Stimulated activated CD4-positive, alpha-beta T cell treated with anti-CD3 and anti-CD28 coated beads, Interleukin-15, amount 100 ng/mL, for 1 hour (primary cell): ENCODE results near the gene HERC2.
"Not testable (repeated sequence)": the region's sequence is repeated elsewhere in the genome, so short reads cannot be mapped to it uniquely, and the experiment has no call there.

Source experiments
- DNase-seq, 2 donors: peaks; one replicate each; pipeline ENCODE4 v3.0.0-alpha.2; 2020; ENCODE audit warnings: low read depth in 1 of 2, low spot score in 1 of 2

HERC2 gene, protein sequence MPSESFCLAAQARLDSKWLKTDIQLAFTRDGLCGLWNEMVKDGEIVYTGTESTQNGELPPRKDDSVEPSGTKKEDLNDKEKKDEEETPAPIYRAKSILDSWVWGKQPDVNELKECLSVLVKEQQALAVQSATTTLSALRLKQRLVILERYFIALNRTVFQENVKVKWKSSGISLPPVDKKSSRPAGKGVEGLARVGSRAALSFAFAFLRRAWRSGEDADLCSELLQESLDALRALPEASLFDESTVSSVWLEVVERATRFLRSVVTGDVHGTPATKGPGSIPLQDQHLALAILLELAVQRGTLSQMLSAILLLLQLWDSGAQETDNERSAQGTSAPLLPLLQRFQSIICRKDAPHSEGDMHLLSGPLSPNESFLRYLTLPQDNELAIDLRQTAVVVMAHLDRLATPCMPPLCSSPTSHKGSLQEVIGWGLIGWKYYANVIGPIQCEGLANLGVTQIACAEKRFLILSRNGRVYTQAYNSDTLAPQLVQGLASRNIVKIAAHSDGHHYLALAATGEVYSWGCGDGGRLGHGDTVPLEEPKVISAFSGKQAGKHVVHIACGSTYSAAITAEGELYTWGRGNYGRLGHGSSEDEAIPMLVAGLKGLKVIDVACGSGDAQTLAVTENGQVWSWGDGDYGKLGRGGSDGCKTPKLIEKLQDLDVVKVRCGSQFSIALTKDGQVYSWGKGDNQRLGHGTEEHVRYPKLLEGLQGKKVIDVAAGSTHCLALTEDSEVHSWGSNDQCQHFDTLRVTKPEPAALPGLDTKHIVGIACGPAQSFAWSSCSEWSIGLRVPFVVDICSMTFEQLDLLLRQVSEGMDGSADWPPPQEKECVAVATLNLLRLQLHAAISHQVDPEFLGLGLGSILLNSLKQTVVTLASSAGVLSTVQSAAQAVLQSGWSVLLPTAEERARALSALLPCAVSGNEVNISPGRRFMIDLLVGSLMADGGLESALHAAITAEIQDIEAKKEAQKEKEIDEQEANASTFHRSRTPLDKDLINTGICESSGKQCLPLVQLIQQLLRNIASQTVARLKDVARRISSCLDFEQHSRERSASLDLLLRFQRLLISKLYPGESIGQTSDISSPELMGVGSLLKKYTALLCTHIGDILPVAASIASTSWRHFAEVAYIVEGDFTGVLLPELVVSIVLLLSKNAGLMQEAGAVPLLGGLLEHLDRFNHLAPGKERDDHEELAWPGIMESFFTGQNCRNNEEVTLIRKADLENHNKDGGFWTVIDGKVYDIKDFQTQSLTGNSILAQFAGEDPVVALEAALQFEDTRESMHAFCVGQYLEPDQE (N-terminal part only)

DNA sequence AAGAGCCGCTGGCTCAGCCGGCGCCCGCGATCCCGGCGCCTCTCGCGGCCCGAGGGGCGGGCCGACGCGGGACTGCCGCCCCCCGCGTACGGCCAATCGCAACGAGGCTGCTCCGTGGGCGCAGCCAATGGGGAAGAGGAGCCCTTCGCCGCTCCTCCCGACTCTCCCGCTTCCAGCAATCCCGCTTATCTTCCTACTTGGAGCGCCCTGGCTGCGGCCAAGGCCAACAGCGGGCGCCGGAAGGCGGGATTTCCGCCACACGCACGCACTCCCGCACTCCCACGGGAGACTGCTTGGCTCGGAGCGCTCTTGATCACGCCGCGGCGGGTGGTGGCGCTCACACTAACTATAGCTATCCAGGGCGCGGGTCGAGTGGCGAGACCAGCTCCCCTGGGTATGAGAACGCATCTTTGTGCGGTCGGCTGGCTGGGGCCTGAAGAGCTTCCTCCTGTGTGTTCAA is at the start of gene HERC2:
HERC2 (minus strand) TSS at position 51 of the 460 bp plus-strand sequence. CDS start 746 bp downstream, outside the sequence.
- not testable (repeated sequence) for DNase-seq

- not testable (repeated sequence) for DNase-seq
These were observed 43.5 kb upstream of the HERC2 start for GRCh38 chr15:28365502-28365901.

DNA sequence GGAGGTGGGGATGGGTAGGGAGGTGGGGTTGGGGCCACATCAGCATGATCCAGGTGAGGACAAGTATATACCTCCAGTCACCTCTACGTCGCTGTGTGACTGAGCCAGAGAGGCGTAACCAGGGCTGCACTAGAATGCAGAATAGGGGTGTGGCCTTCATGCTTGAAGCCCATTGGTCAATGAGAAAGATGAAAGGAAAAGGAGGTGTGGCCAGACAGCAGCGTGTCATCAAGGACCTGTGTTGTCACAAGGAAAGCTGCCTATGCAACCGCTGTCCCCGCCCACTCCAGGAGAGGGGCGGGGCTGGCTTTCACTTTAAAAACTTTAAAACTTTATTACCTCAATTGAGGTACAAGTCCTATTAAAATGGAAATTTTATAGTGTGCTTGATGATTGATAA is 36.0 kb upstream of the HERC2 start, which contains the start of gene GOLGA6L24:
GOLGA6L24 (minus strand) TSS at position 101 of the 400 bp plus-strand sequence; CDS start at position 40, 61 bp downstream.
- not testable (repeated sequence) for DNase-seq

- DNase-seq, result not testable (repeated sequence)
These were observed 461 bp downstream of the HERC2 start for GRCh38 chr15:28321358-28322078.

- DNase-seq, result not testable (repeated sequence)
These were observed 2.3 kb downstream of the HERC2 start for GRCh38 chr15:28319725-28320124.

- not testable (repeated sequence) for DNase-seq
These were observed 3.2 kb downstream of the HERC2 start for GRCh38 chr15:28318828-28319227.

- not testable (repeated sequence) for DNase-seq
These were observed 3.9 kb downstream of the HERC2 start for GRCh38 chr15:28318122-28318521.

GRCh38 chr15:28316958-28317357 is 5.0 kb downstream of the HERC2 start:
- not testable (repeated sequence) for DNase-seq

GRCh38 chr15:28310454-28310853 is 11.5 kb downstream of the HERC2 start:
- not testable (repeated sequence) for DNase-seq

GRCh38 chr15:28308718-28309117 is 13.3 kb downstream of the HERC2 start:
- DNase-seq, result not testable (repeated sequence)

DNA sequence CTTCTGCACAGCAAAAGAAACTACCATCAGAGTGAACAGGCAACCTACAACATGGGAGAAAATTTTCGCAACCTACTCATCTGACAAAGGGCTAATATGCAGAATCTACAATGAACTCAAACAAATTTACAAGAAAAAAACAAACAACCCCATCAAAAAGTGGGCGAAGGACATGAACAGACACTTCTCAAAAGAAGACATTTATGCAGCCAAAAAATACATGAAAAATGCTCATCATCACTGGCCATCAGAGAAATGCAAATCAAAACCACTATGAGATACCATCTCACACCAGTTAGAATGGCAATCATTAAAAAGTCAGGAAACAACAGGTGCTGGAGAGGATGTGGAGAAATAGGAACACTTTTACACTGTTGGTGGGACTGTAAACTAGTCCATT is 16.3 kb downstream of the HERC2 start:
- not testable (repeated sequence) for DNase-seq

- not testable (repeated sequence) for DNase-seq
These were observed 24.5 kb downstream of the HERC2 start for GRCh38 chr15:28297434-28297833.

DNA sequence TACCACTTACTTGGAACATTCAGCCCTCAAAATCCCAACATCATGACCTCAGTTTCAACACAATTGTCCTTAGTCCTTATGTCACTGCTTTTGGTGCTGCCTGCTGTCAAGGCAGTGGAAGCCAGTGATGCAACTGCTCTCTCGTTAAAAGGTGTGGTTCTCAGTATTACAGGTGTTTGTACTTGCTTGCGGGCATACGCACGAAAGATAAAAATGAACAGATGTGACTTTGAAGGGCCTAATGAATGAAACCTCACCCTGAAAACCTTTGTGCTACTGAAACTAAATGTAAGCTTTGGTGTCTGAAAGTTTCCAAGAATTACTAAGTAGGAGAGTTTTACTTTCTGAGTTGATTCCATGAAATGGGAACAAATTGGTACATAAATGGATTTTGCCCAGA is 25.2 kb downstream of the HERC2 start:
- not testable (repeated sequence) for DNase-seq

DNA sequence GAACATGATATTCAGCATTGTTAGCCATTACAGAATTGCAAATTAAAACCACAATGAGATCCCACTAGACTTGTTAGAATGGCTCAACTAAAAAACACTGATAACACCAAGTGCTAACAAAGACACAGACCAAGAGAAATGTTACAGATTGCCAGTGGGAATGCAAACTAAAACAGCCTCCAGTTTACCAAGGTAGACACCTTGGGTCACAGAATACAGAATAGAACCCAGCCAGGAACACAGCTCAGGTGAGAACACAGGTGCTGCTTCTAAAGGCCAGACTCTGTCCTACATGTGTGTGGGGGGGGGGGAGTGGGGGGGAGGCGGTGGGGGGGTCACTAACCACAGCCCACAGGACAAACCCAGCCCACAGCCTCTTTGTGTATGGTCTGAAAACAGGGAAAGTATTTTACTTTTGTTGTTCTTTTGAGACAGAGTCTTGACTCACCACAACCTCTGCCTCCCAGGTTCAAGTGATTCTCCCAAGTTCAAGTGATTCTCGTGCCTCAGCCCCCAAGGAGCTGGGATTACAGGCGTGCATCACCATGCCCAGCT is 26.9 kb downstream of the HERC2 start:
- not testable (repeated sequence) for DNase-seq

DNA sequence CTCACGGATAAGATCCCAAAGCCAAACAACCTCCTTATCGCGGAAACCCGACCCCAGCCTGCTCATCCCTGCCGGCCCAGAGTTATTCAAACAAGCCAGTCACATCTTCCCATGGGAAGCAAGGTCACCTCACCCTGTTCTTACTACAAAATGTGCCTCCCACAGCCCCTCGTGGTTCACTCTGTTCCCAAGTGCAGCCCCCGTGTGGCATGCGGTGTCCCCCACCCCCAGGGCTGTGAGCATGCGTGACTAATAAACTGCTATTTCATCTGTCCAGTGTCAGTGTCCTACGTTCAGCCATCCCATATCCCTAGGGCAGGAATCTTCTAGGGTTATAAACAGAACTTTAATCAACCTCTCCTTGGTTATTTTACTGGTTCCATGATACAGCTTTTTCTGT is 27.4 kb downstream of the HERC2 start:
- DNase-seq, result not testable (repeated sequence)

- DNase-seq, result no peak
These were observed 32.1 kb downstream of the HERC2 start for GRCh38 chr15:28289694-28290463.

DNA sequence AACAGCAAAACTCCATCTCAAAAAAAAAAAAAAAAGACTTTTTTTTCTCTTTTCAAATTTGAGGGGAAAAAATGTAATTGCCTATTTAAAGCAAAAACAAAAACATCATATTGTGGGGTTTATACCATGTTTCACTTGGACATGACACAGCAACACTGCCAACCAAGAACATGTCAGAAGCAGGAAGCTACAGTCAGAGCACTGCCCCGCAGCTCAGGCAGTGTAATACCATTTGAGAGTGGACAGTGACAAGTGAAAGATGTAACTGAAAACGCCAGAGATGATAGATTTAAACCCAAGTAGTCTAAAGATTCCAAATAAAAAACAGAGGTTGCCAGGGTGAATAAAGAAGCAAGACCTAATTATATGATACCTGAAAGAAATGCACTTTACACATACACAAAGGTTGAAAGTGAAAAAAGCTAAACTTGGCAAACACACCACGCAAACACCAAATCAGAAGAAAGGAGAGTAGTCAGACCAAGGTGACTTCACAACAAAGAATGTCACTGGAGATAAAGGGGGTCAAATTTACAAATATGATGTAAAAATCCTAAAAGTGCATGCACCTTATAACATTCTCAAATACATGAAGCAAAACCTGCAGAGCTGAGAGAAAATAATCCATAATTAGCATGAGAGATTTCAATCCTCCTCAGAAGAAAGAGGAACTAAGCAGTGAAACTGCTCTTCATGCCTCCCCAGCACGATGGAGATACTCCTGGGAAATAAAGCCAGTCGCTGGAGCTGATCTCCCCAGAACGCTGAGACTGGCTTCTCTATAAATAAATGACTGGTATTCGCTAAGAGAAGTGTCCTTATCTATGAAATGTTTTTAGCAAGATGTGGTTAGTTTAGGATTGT is 32.9 kb downstream of the HERC2 start:
- not testable (repeated sequence) for DNase-seq

- DNase-seq, result not testable (repeated sequence)
These were observed 35.3 kb downstream of the HERC2 start for GRCh38 chr15:28286659-28287058.
